KMS-11 (cell line): ENCODE data around the gene THAP2.

ENCODE experiments used
- H2AFZ ChIP-seq: fragments of 200-600 bp; sonication (generic); 2 replicates; pipeline ENCODE4 v1.6.1; 2016; ENCODE audit warnings: antibody characterized with exemption, mixed run types, low read depth
- H3K27ac ChIP-seq: fragments of 200-600 bp; sonication (generic); 2 replicates; pipeline ENCODE4 v1.6.1; 2016; ENCODE audit warnings: mild to moderate bottlenecking, mixed run types
- H3K27me3 ChIP-seq: fragments of 200-600 bp; sonication (generic); 2 replicates; pipeline ENCODE4 v1.6.1; 2017; ENCODE audit warnings: mild to moderate bottlenecking, low read depth, mixed run types, moderate library complexity; ENCODE audit not compliant: insufficient read depth
- H3K36me3 ChIP-seq: fragments of 200-600 bp; sonication (generic); 2 replicates; pipeline ENCODE4 v1.6.1; 2017; ENCODE audit warnings: mild to moderate bottlenecking, mixed run types; ENCODE audit not compliant: insufficient read depth
- H3K4me1 ChIP-seq: fragments of 200-600 bp; sonication (generic); 2 replicates; pipeline ENCODE4 v1.6.1; 2016; ENCODE audit warnings: mild to moderate bottlenecking, low read depth, mixed run types; ENCODE audit not compliant: poor library complexity, severe bottlenecking
- H3K4me2 ChIP-seq: fragments of 200-600 bp; sonication (generic); 2 replicates; pipeline ENCODE4 v1.7.0; 2016; ENCODE audit warnings: mild to moderate bottlenecking, mixed run types
- H3K4me3 ChIP-seq: fragments of 200-600 bp; sonication (generic); IDR thresholded peaks from 2 replicates; pipeline ENCODE4 v1.6.1; 2017; ENCODE audit warnings: low read depth, low read length, mixed read lengths; ENCODE audit not compliant: insufficient read depth
- H3K79me2 ChIP-seq: fragments of 200-600 bp; sonication (generic); 2 replicates; pipeline ENCODE4 v1.6.1; 2016; ENCODE audit warnings: low read depth, mixed run types; ENCODE audit not compliant: insufficient read depth
- H3K9ac ChIP-seq: fragments of 200-600 bp; sonication (generic); 2 replicates; pipeline ENCODE4 v1.6.1; 2016; ENCODE audit warnings: mild to moderate bottlenecking, mixed run types
- H4K20me1 ChIP-seq: fragments of 200-600 bp; sonication (generic); 2 replicates; pipeline ENCODE4 v1.6.1; 2016; ENCODE audit warnings: mild to moderate bottlenecking, mixed run types; ENCODE audit not compliant: insufficient read depth
- CTCF ChIP-seq: fragments of 200-600 bp; sonication (generic); conservative IDR thresholded peaks from 2 replicates; pipeline ENCODE4 v1.6.1; 2017; ENCODE audit warnings: low read depth, mild to moderate bottlenecking, antibody characterized with exemption, low read length, moderate library complexity, mixed read lengths

Gene THAP2

GRCh38 chr12:71645268-71645667 lies 18.8 kb upstream of the THAP2 start:
- Histone ChIP-seq H4K20me1 (no peaks in the 10 kb centered on the region; the same call in 1 of the 2 replicates), H3K36me3 (peaks cover 24% of the 10 kb centered on the region; the same call in 1 of the 2 replicates), H3K79me2 (peaks cover 6% of the 10 kb centered on the region; the same call in 1 of the 2 replicates), H3K27me3 (no peaks in the 10 kb centered on the region), H2AFZ (no peak overlapping the region), H3K4me3 (no peak overlapping the region), H3K27ac (no peak overlapping the region), H3K4me2 (no peak overlapping the region), H3K9ac (no peak overlapping the region), H3K4me1 (peaks cover 10% of the 10 kb centered on the region)
- TF ChIP-seq CTCF = no peak

GRCh38 chr12:71646512-71646911 lies 17.6 kb upstream of the THAP2 start:
- Histone ChIP-seq H3K9ac (no peak overlapping the region), H3K27ac (no peak overlapping the region), H3K36me3 (peaks cover 19% of the 10 kb centered on the region; the same call in 1 of the 2 replicates), H3K79me2 (peaks cover 15% of the 10 kb centered on the region; the same call in 1 of the 2 replicates), H3K4me1 (peaks cover 10% of the 10 kb centered on the region), H3K4me3 (no peak overlapping the region), H3K27me3 (no peaks in the 10 kb centered on the region), H2AFZ (no peak overlapping the region), H4K20me1 (no peaks in the 10 kb centered on the region; the same call in 1 of the 2 replicates), H3K4me2 (no peak overlapping the region)
- TF ChIP-seq CTCF = no peak

- no peak overlapping the region for H3K4me3 ChIP-seq
- no peak overlapping the region for H3K9ac ChIP-seq
- TF ChIP-seq CTCF = no peak
- peaks cover 32% of the 10 kb centered on the region; the same call in 1 of the 2 replicates for H3K79me2 ChIP-seq
- H3K27me3 ChIP-seq = no peaks in the 10 kb centered on the region
- no peak overlapping the region for H2AFZ ChIP-seq
- H3K36me3 ChIP-seq = peaks cover 10% of the 10 kb centered on the region; the same call in 1 of the 2 replicates
- no peaks in the 10 kb centered on the region for H3K4me1 ChIP-seq
- H3K27ac ChIP-seq = no peak overlapping the region
- no peak overlapping the region for H3K4me2 ChIP-seq
- no peaks in the 10 kb centered on the region; the same call in 1 of the 2 replicates for H4K20me1 ChIP-seq
Observed at GRCh38 chr12:71648537-71648936, 15.6 kb upstream of the THAP2 start.

GRCh38 chr12:71649401-71649800 lies 14.7 kb upstream of the THAP2 start:
- H3K36me3 ChIP-seq = peaks cover 7% of the 10 kb centered on the region; the same call in 1 of the 2 replicates
- H3K79me2 ChIP-seq = peaks cover 40% of the 10 kb centered on the region; the same call in 1 of the 2 replicates
- TF ChIP-seq CTCF = no peak
- no peak overlapping the region for H3K9ac ChIP-seq
- H3K4me2 ChIP-seq = no peak overlapping the region
- H4K20me1 ChIP-seq = no peaks in the 10 kb centered on the region; the same call in 1 of the 2 replicates
- H3K4me1 ChIP-seq = no peaks in the 10 kb centered on the region
- no peak overlapping the region for H2AFZ ChIP-seq
- H3K4me3 ChIP-seq = no peak overlapping the region
- no peak overlapping the region for H3K27ac ChIP-seq
- H3K27me3 ChIP-seq = no peaks in the 10 kb centered on the region
